Osteoblast (primary cell): ENCODE data around the gene AKAP7. TPM values are rescaled to one million over a fixed set of nuclear protein-coding genes. Genes with fewer than 3 reads are reported as not detected.
"Not testable (repeated sequence)": the region's sequence is repeated elsewhere in the genome, so short reads cannot be mapped to it uniquely, and the experiment has no call there.

Experiments used
- DNase-seq: peaks from one replicate; pipeline ENCODE4 v3.0.0; 2011; ENCODE audit warnings: low spot score, mixed read lengths; ENCODE audit not compliant: insufficient read length; ENCODE audit errors: missing footprints
- H2AFZ ChIP-seq: 2 replicates; pipeline ENCODE4 v1.6.0; 2011; ENCODE audit warnings: mild to moderate bottlenecking, low read length
- H3K27ac ChIP-seq: 2 replicates; pipeline ENCODE4 v1.5.1; 2011; ENCODE audit warnings: mild to moderate bottlenecking, low read depth, low read length, moderate library complexity
- H3K27me3 ChIP-seq: 2 replicates; pipeline ENCODE4 v1.6.0; 2012; ENCODE audit warnings: mild to moderate bottlenecking, control low read depth, inconsistent platforms, low read length, moderate library complexity; ENCODE audit not compliant: insufficient read depth
- H3K36me3 ChIP-seq: 2 replicates; pipeline ENCODE4 v1.5.1; 2011; ENCODE audit warnings: mild to moderate bottlenecking, low read length, control low read depth, moderate library complexity; ENCODE audit not compliant: insufficient read depth
- H3K4me1 ChIP-seq: 2 replicates; pipeline ENCODE4 v1.5.1; 2011; ENCODE audit warnings: mild to moderate bottlenecking, low read length, control low read depth, moderate library complexity; ENCODE audit not compliant: insufficient read depth
- H3K4me2 ChIP-seq: 2 replicates; pipeline ENCODE4 v1.6.0; 2011; ENCODE audit warnings: mild to moderate bottlenecking, low read length; ENCODE audit not compliant: insufficient read depth
- H3K4me3 ChIP-seq: fragments of 200-600 bp; sonication (generic); 3 replicates; pipeline ENCODE4 v1.5.1; 2012; ENCODE audit warnings: mild to moderate bottlenecking, low read length, inconsistent platforms; ENCODE audit not compliant: insufficient read depth
- H3K79me2 ChIP-seq: 2 replicates; pipeline ENCODE4 v1.6.0; 2012; ENCODE audit warnings: mild to moderate bottlenecking, low read length, control low read depth, inconsistent platforms; ENCODE audit not compliant: insufficient read depth
- H3K9me3 ChIP-seq: 2 replicates; pipeline ENCODE4 v1.5.1; 2011; ENCODE audit warnings: low read depth, low read length, control low read depth
- H4K20me1 ChIP-seq: 2 replicates; pipeline ENCODE4 v1.6.0; 2012; ENCODE audit warnings: mild to moderate bottlenecking, low read length, control low read depth; ENCODE audit not compliant: insufficient read depth
- CTCF ChIP-seq: IDR thresholded peaks from 2 replicates; pipeline ENCODE4 v1.5.1; 2011; ENCODE audit warnings: mild to moderate bottlenecking, low read depth, low read length, moderate library complexity; ENCODE audit errors: extremely low read depth
- total RNA-seq: library from RNA; depleted of rRNA; stranded (reverse); fragments of >200 nt; gene quantifications from 2 replicates; pipeline ENCODE4 v1.2.3, GENCODE V29; 2012

The AKAP7 gene
- total RNA-seq, 1 donor: 4.0 TPM

GRCh38 chr6:131258010-131258652, 122.9 kb downstream of the AKAP7 start:
- H3K27ac ChIP-seq: no peak overlapping the region
- no peak overlapping the region for H3K4me3 ChIP-seq
- H3K4me2 ChIP-seq: no peak overlapping the region
- H3K27me3 ChIP-seq: no peaks in the 10 kb centered on the region
- H3K4me1 ChIP-seq: no peaks in the 10 kb centered on the region
- H3K9me3 ChIP-seq: no peaks in the 10 kb centered on the region
- no peaks in the 10 kb centered on the region for H3K36me3 ChIP-seq
- H2AFZ ChIP-seq: no peak overlapping the region
- H3K79me2 ChIP-seq: no peaks in the 10 kb centered on the region
- DNase-seq: no peak
- H4K20me1 ChIP-seq: no peaks in the 10 kb centered on the region
- TF ChIP-seq CTCF: no peak

GRCh38 chr6:131258816-131259476, 123.7 kb downstream of the AKAP7 start:
- no peaks in the 10 kb centered on the region for H3K4me1 ChIP-seq
- no peaks in the 10 kb centered on the region for H3K36me3 ChIP-seq
- no peak for TF ChIP-seq CTCF
- no peak overlapping the region for H3K4me3 ChIP-seq
- H3K4me2 ChIP-seq: no peak overlapping the region
- H2AFZ ChIP-seq: no peak overlapping the region
- H3K79me2 ChIP-seq: no peaks in the 10 kb centered on the region
- no peak for DNase-seq
- no peaks in the 10 kb centered on the region for H3K9me3 ChIP-seq
- H3K27me3 ChIP-seq: no peaks in the 10 kb centered on the region
- no peaks in the 10 kb centered on the region for H4K20me1 ChIP-seq
- H3K27ac ChIP-seq: no peak overlapping the region

DNA sequence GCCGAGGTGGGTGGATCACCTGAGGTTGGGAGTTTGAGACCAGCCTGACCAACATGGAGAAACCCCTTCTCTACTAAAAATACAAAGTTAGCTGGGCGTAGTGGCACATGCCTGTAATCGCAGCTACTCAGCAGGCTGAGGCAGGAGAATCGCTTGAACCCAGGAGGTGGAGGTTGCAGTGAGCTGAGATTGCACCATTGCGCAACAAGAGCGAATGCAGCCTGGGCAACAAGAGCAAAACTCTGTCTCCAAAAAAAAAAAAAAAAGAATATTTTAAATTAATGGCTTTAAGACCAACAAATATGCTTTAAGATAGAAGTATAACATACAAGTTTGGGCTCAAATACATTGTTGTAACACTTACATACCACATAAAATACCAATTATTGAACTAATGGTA, 125.7 kb downstream of the AKAP7 start:
- H3K79me2 ChIP-seq, H3K4me1 ChIP-seq, DNase-seq, H3K4me2 ChIP-seq, H3K36me3 ChIP-seq, H3K4me3 ChIP-seq, H3K27ac ChIP-seq, H2AFZ ChIP-seq, H3K9me3 ChIP-seq, H3K27me3 ChIP-seq, H4K20me1 ChIP-seq: not testable (repeated sequence)

GRCh38 chr6:131262060-131262459, 126.8 kb downstream of the AKAP7 start:
- H3K79me2 ChIP-seq: no peaks in the 10 kb centered on the region
- TF ChIP-seq CTCF: no peak
- H3K9me3 ChIP-seq: no peaks in the 10 kb centered on the region
- H3K4me1 ChIP-seq: no peaks in the 10 kb centered on the region
- H3K4me2 ChIP-seq: no peak overlapping the region
- no peak for DNase-seq
- no peaks in the 10 kb centered on the region for H4K20me1 ChIP-seq
- no peak overlapping the region for H3K4me3 ChIP-seq
- H3K27ac ChIP-seq: no peak overlapping the region
- no peaks in the 10 kb centered on the region for H3K27me3 ChIP-seq
- no peak overlapping the region for H2AFZ ChIP-seq
- H3K36me3 ChIP-seq: no peaks in the 10 kb centered on the region
